GM13977 (cell line): Measurements from ENCODE around the gene RAI1.

ENCODE experiments used
- DNase-seq: peaks from one replicate; pipeline ENCODE4 v3.0.0; 2012; ENCODE audit warnings: low spot score
- CTCF ChIP-seq: IDR thresholded peaks from 2 replicates; pipeline ENCODE4 v1.5.1; 2012; ENCODE audit warnings: mild to moderate bottlenecking, control low read depth; ENCODE audit not compliant: insufficient read depth; ENCODE audit errors: extremely low read depth, missing control alignments
- in situ Hi-C: fragments of 300-500 bp; cut with MboI; formaldehyde crosslinking; loops from one replicate; pipeline ENCODE4 v1.12.0; 2022; ENCODE audit warnings: low sequenced_read_pairs, low pct_unique_long_range_greater_than_20kb, mixed read lengths, inconsistent platforms; ENCODE audit not compliant: unreplicated experiment

The RAI1 gene

DNA sequence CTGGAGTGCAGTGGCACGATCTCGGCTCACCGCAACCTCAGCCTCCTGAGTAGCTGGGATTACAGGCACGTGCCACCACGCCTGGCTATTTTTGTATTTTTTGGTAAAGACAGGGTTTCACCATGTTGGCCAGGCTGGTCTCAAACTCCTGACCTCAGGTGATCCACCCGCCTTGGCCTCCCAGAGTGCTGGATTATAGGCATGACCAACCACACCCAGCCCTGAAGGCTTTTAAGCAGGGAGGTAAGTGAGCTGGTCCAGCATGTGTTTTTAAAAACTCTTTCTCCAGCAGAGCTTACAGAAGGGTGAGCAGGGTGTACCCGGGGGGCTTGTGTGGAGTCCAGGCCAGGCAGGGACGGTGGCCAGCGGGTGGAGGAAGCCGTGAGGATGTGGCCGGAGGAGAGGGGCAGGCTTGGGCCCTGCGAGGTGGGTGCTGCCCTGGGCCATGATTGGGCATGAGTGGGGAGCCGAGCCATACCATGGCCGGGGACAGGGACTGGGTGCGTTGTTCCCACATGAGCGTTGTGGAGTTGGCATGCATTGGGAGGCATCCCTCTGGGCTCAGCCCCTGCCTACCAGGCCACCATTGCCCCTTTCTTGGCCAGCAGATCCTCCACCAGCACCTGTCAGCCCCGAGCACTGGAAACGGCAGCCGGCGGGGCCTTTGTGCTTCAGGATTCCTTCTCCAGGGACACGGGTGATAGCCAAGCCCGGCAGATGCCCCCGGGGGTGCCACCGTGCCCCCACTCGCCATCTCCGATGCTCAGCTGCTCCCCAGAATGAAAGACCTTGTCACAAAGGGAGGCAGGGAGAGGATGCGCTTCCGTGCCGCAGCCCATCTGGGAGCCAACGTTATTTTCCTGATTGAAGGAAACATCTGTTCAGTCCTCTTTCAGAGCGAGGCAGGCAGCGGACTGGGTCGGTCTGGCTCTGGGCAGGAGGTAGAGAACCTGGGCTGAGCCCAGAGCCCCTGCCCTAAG lies 64.5 kb downstream of the RAI1 start:
- DNase-seq, result no peak
- in situ Hi-C loops, result no loop called here
- no peak for TF ChIP-seq CTCF

DNA sequence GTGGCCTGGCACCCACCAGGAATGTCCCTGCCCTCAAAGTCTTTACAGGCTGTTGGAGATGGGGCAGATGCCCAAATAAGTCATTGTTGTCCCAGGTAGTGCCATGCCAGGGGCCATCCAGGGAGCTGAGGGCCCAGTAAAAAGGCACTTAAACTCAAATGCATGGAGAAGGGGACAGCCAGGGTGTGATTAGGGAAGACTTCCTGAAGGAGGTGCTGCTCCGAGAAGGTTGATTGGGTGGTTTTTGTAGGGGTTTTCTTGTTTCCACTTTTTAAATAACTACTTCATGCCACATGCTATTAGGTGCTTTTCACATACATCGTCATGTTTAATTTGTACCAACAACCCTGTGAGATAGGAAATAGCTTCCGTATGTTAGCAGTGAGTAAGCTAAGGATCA lies 66.9 kb downstream of the RAI1 start:
- TF ChIP-seq CTCF, result no peak
- no peak for DNase-seq

DNA sequence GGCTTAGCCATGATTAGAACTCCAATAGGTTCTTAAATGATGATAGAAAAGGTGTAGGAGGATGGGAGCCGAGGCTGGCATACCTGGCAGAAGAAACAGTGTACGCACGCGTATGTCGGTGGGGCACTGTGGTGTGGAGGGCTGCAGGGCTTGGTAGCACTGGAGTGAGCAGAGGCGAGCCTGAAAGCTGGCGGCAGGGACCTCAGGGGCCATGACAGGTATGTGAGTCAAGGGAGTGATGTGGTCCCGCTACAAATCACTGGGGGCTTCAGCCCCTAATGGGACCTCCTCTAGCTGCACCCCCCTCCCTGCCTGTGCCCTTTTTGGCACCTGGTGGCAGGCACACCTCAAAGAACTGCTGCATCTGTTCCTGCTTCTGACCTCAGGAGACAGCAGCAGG lies 67.3 kb downstream of the RAI1 start:
- TF ChIP-seq CTCF, result no peak
- in situ Hi-C loops, result no loop called here
- DNase-seq, result no peak

More for the DNA sequence above, 66.9 kb downstream of the RAI1 start:
- in situ Hi-C loops, result no loop called here

DNA sequence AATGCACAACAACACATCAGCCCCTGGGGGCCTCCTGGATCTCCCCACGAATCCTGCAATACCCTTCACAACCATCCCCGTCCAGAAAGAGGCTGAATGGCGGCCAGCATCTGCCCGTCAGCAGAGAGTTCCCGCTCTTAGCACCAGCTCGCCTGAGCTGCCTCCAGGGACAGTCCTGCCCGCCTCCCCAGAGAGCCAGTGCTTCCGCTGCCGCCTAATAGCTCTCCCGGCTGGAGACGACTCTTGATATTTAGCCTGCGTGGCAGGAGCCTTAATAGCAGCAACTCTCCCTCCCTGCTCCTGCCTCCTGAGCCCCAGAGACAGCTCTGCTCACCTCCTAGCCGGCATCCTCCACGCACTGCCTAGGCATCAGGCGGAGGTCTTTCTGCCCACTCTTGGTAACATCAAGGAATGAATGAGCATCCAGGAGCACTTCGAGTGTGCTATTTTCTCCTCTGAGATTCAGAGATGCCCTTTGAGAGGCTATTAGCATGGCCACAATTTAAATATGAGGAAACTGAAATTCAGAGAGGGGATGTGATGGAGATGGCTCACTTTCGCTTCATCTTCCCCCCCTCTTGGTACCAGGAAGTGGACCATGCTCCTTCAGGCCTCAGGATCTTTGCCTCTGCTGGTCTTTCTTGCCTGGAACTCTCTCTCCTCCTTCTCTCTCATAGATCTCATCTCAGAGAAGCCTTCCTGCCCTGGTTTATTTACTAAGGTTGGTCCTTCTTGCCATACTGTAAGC lies 67.9 kb downstream of the RAI1 start:
- DNase-seq, result no peak
- no peak for TF ChIP-seq CTCF
- in situ Hi-C loops, result no loop called here

DNA sequence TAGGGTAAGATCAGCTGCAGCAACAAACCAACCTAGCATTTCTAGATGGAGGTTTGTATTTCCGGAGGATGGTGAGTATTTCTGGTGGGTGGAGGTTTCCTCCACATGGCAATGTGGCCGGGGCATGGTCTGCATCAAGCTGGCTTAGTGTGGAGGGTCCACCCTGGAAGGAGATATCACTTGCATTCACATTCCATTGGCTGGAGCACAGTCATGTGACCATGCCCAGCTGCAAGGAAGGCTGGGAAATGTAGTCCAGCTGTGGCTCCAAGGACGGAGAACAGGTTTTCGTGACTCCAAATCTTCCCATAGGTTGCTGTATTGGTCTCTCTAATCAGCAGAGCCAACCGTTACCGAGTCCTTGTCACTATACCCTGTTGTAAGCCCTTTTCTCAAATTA lies 68.7 kb downstream of the RAI1 start:
- DNase-seq, result peak; percentile 72
- in situ Hi-C loops, result no loop called here
- TF ChIP-seq CTCF, result no peak

- TF ChIP-seq CTCF, result no peak
- in situ Hi-C loops, result no loop called here
- DNase-seq, result peak; percentile 86
Measured at GRCh38 chr17:17750881-17751280, 69.6 kb downstream of the RAI1 start.
